Measurements from ENCODE around the gene MLPH. TPM values are rescaled to one million over a fixed set of nuclear protein-coding genes. Genes with fewer than 3 reads are reported as not detected.
"Not testable (repeated sequence)": the region's sequence is repeated elsewhere in the genome, so short reads cannot be mapped to it uniquely, and the experiment has no call there.

Gene MLPH
- total RNA-seq, 2 donors from 2014 or later: not detected

- ATAC-seq (no peak), DNase-seq (ENCODE audit: low spot score) (no peak)
- H3K27me3 Mint-ChIP-seq: peaks cover 3 to 14% of the 10 kb centered on the region in 2 donors
- H3K27ac Mint-ChIP-seq: no peak overlapping the region
- H3K4me1 Mint-ChIP-seq (ENCODE audit: low read depth in 2 of 2): peaks cover 0 to 3% of the 10 kb centered on the region in 2 donors
- no peak overlapping the region for H3K4me3 Mint-ChIP-seq
- H3K36me3 Mint-ChIP-seq: no peaks in the 10 kb centered on the region
- no peaks in the 10 kb centered on the region for H3K9me3 Mint-ChIP-seq
These were observed 101.1 kb downstream of the MLPH start for GRCh38 chr2:237588044-237588696.

GRCh38 chr2:237590272-237591140 is 103.5 kb downstream of the MLPH start, which contains the start of gene RAB17:
Gene RAB17 (minus strand): TSS chr2:237590734. CDS start chr2:237586154, 4,580 bp downstream.
- DNase-seq (ENCODE audit: low spot score) (no peak), ATAC-seq (no peak)
- H3K9me3 Mint-ChIP-seq: no peaks in the 10 kb centered on the region

GRCh38 chr2:237591141-237591881 is 104.3 kb downstream of the MLPH start:
- Mint-ChIP-seq H3K27me3 (peaks cover 3 to 14% of the 10 kb centered on the region in 2 donors), H3K9me3 (no peaks in the 10 kb centered on the region), H3K4me1 (ENCODE audit: low read depth in 2 of 2) (peaks cover 0 to 3% of the 10 kb centered on the region in 2 donors), H3K4me3 (no peak overlapping the region), H3K36me3 (no peaks in the 10 kb centered on the region), H3K27ac (no peak overlapping the region)
- DNase-seq (ENCODE audit: low spot score): no peak
- no peak for ATAC-seq

More at GRCh38 chr2:237590272-237591140, 103.5 kb downstream of the MLPH start, which contains the start of gene RAB17:
- no peaks in the 10 kb centered on the region for H3K36me3 Mint-ChIP-seq
- no peak within 1 kb of the TSS for H3K4me3 Mint-ChIP-seq
- H3K27ac Mint-ChIP-seq: no peak within 1 kb of the TSS
- peaks cover 0 to 3% of the 10 kb centered on the region in 2 donors for H3K4me1 Mint-ChIP-seq (ENCODE audit: low read depth in 2 of 2)
- peaks cover 3 to 14% of the 10 kb centered on the region in 2 donors for H3K27me3 Mint-ChIP-seq

GRCh38 chr2:237592425-237592980 is 105.5 kb downstream of the MLPH start:
- Mint-ChIP-seq H3K9me3 (no peaks in the 10 kb centered on the region), H3K27ac (no peak overlapping the region)
- no peak for DNase-seq (ENCODE audit: low spot score)

GRCh38 chr2:237593036-237593435 is 106.0 kb downstream of the MLPH start:
- DNase-seq (ENCODE audit: low spot score): no peak
- ATAC-seq: peak in 1 of 2 donors; percentile 44
- H3K4me3 Mint-ChIP-seq: no peak overlapping the region
- H3K36me3 Mint-ChIP-seq: no peaks in the 10 kb centered on the region
- peaks cover 0 to 14% of the 10 kb centered on the region in 2 donors for H3K27me3 Mint-ChIP-seq
- H3K9me3 Mint-ChIP-seq: no peaks in the 10 kb centered on the region
- H3K4me1 Mint-ChIP-seq (ENCODE audit: low read depth in 2 of 2): peaks cover 3 to 5% of the 10 kb centered on the region in 2 donors
- H3K27ac Mint-ChIP-seq: no peak overlapping the region

More at GRCh38 chr2:237592425-237592980, 105.5 kb downstream of the MLPH start:
- Mint-ChIP-seq H3K36me3 (no peaks in the 10 kb centered on the region), H3K4me3 (no peak overlapping the region), H3K4me1 (ENCODE audit: low read depth in 2 of 2) (peaks cover under 1 to 3% of the 10 kb centered on the region in 2 donors), H3K27me3 (peaks cover 0 to 14% of the 10 kb centered on the region in 2 donors)
- no peak for ATAC-seq

GRCh38 chr2:237593596-237594320 is 106.7 kb downstream of the MLPH start:
- peaks cover 8 to 12% of the 10 kb centered on the region in 2 donors for H3K4me1 Mint-ChIP-seq (ENCODE audit: low read depth in 2 of 2)
- no peak overlapping the region for H3K27ac Mint-ChIP-seq
- ATAC-seq (no peak), DNase-seq (ENCODE audit: low spot score) (no peak)
- H3K27me3 Mint-ChIP-seq: peaks cover 0 to 14% of the 10 kb centered on the region in 2 donors
- H3K4me3 Mint-ChIP-seq: no peak overlapping the region
- H3K36me3 Mint-ChIP-seq: no peaks in the 10 kb centered on the region
- no peaks in the 10 kb centered on the region for H3K9me3 Mint-ChIP-seq

GRCh38 chr2:237594514-237594871 is 107.4 kb downstream of the MLPH start:
- Mint-ChIP-seq H3K9me3 (no peaks in the 10 kb centered on the region), H3K27ac (no peak overlapping the region), H3K4me3 (no peak overlapping the region), H3K4me1 (ENCODE audit: low read depth in 2 of 2) (peaks cover 8 to 12% of the 10 kb centered on the region in 2 donors), H3K36me3 (no peaks in the 10 kb centered on the region), H3K27me3 (peaks cover 0 to 10% of the 10 kb centered on the region in 2 donors)
- DNase-seq (ENCODE audit: low spot score) (no peak), ATAC-seq (no peak)

GRCh38 chr2:237595829-237596519 is 108.9 kb downstream of the MLPH start:
- not testable (repeated sequence) for H3K36me3 Mint-ChIP-seq; DNase-seq (ENCODE audit: low spot score); ATAC-seq; H3K27me3 Mint-ChIP-seq; H3K4me3 Mint-ChIP-seq; H3K9me3 Mint-ChIP-seq; H3K27ac Mint-ChIP-seq
- H3K4me1 Mint-ChIP-seq (ENCODE audit: low read depth in 2 of 2): peaks cover 8 to 12% of the 10 kb centered on the region in 2 donors

GRCh38 chr2:237596520-237597195 is 109.6 kb downstream of the MLPH start:
- no peaks in the 10 kb centered on the region for H3K36me3 Mint-ChIP-seq
- no peak overlapping the region for H3K27ac Mint-ChIP-seq
- DNase-seq (ENCODE audit: low spot score): no peak
- no peaks in the 10 kb centered on the region for H3K9me3 Mint-ChIP-seq
- no peak overlapping the region for H3K4me3 Mint-ChIP-seq
- H3K4me1 Mint-ChIP-seq (ENCODE audit: low read depth in 2 of 2): peaks cover 5 to 12% of the 10 kb centered on the region in 2 donors
- no peaks in the 10 kb centered on the region for H3K27me3 Mint-ChIP-seq
- peak; percentile 34 to 52 for ATAC-seq

- peaks cover 4 to 12% of the 10 kb centered on the region in 2 donors for H3K4me1 Mint-ChIP-seq (ENCODE audit: low read depth in 2 of 2)
- no peaks in the 10 kb centered on the region for H3K36me3 Mint-ChIP-seq
- no peak overlapping the region for H3K4me3 Mint-ChIP-seq
- ATAC-seq (no peak), DNase-seq (ENCODE audit: low spot score) (no peak)
- H3K27ac Mint-ChIP-seq: no peak overlapping the region
- no peaks in the 10 kb centered on the region for H3K9me3 Mint-ChIP-seq
- no peaks in the 10 kb centered on the region for H3K27me3 Mint-ChIP-seq
These were observed 110.4 kb downstream of the MLPH start for GRCh38 chr2:237597196-237598145.

- H3K9me3 Mint-ChIP-seq: no peaks in the 10 kb centered on the region
- no peaks in the 10 kb centered on the region for H3K27me3 Mint-ChIP-seq
- no peak for ATAC-seq
- DNase-seq (ENCODE audit: low spot score): no peak
- no peak overlapping the region for H3K4me3 Mint-ChIP-seq
- peak overlapping the region in 1 of 2 donors; percentile 18 for H3K27ac Mint-ChIP-seq
- peaks cover 13 to 21% of the 10 kb centered on the region in 2 donors for H3K4me1 Mint-ChIP-seq (ENCODE audit: low read depth in 2 of 2)
- no peaks in the 10 kb centered on the region for H3K36me3 Mint-ChIP-seq
These were observed 111.6 kb downstream of the MLPH start for GRCh38 chr2:237598468-237599208.

Data from natural killer cell treated with Interleukin-12 subunit alpha and Interleukin-12 subunit beta and Interleukin-15 and Interleukin-18, amount 100 ng/mL, for 72 hours (primary cell).